NCI-H146 (cell line): ENCODE measurements around the gene HSP90AB1.

ENCODE experiments used
- DNase-seq: peaks from one replicate; lab custom pipeline; 2025; lab: John Stamatoyannopoulos, UW

Gene HSP90AB1

GRCh38 chr6:44289726-44290260 is 42.9 kb downstream of the HSP90AB1 start:
- DNase-seq, result no peak

DNA sequence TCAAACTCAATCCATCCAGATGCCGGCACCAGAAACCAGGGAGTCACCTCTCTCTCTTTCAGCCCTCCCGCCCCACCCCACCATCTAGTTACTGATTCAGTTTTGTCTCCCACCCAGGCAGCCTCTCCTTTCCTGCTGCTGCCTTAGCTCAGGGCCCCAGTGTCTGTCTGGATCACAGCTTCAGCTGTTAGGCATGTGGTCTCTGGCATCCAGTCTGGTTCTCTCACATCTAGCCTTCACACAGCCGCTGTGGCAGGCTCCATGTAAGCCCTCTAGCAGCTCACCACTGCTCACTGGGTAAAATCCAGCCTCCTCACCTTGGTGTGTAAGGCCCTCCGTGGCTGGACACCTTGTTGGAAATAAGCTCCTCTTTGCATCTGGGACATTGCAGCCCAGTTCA is 44.9 kb downstream of the HSP90AB1 start:
- no peak for DNase-seq

- no peak for DNase-seq
These were observed 45.9 kb downstream of the HSP90AB1 start for GRCh38 chr6:44292661-44293365.

GRCh38 chr6:44294832-44295791 is 48.2 kb downstream of the HSP90AB1 start:
- DNase-seq, result no peak

DNA sequence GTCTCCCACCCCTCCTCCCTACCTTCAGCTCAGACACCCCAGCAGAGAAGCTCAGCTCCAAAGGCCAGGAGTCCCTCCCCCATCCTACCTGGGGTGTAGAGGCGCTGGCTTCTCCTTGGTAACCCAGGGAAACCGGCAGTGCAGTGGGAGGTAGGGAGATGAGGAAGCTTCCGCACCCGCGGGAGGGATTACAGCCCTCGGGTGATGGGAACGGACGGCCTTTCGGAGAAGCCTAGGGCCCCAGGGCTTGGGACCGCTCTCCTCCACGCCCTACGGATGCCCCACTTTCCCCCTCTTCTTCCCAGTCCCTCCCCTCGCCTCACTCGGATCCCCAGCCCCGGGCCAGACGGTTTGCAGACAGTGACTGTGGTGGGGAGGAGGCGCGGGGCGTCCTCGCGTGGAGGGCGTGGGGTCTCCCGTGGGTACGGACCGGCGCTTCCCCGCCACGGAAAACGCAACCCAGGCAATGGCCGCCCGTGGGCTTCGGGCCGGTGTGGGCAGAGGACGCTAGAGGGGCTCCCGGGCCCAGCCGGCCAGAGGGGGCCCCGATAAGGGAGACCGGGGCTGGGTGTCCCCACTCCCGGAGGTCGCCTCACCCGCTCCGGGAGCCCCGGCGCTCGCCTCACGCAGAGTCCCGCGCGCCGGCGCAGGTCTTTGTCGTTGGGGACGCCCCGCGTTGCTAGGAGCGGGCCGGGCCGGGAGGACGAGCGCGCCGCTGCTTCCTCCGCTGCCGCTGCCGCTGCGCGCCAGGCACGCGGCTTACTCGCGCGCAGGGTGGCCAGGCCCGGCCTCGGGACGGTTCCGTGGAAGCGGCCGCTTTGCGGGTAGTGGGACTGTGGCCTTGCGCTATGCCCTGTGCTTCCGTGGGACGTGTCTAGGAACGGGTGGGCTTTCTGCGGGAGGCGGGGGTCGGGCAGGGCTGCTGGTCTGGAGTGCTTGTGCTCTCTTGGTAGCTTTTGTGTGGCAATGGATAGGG is 50.5 kb downstream of the HSP90AB1 start:
- peak; percentile 74 for DNase-seq

DNA sequence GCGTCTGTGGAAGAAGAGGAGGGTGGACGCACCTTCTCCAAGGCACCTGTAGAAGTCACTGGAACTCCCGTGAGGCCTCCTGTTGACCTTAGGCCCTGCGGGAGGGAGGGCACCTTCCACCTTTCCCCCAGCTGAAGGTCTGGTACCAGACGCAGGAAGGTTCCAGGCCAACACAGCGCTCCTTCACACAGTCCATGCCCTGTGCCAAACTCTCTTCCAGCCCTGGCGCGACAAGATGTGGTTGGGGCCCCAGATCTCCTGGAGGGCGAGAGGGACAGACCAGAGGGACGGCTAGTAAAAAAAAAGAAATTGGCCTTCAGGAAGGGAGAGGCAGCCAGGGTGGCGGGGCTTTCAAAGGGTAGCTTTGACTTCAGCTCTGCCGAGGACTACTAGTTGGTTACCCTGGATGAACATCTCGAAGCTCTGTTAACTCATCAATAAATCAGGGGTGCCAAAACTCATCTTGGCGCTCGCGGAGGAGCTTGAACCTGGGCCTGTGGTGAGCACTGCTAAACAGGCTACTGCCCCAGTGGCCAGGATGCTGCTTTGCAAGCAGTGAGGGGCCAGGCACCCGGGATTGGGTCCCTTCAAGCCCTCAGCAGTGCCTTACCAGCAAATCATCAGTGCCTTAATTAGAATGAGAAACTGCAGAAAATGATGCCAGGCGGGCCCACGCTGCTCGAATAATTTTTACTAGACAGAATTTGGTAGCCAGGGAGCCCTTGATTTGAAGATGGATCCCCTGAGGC is 51.3 kb downstream of the HSP90AB1 start:
- DNase-seq, result no peak

- DNase-seq, result no peak
These were observed 52.0 kb downstream of the HSP90AB1 start for GRCh38 chr6:44298864-44299263.

DNA sequence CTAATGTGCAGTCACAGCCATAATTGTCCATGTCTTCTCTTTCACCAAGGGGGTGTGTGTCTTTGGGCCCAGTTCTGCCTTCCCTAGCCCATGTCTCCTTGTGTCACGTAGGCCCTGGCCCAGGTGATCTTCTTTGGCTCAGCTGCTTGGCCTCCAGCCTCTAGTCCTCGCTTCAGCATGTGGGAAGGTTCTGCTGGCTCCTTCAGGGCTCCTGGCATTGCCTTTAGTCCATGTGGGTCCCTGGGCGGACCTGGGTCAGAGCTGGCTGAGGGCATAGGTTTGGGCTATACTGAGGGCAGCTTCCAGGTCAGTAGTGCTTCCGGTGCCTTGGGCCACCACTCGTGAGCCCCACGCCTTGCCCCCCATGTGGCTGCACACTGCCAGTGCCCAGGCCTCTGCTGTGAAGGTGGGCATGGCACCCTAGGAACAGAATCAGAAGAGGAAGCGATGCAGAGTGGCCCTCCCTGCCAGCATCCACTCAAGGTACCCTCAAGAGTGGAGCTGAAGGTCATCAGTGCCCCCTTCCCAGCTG is 53.5 kb downstream of the HSP90AB1 start:
- DNase-seq, result no peak

GRCh38 chr6:44301106-44301505 is 54.2 kb downstream of the HSP90AB1 start:
- DNase-seq, result no peak

GRCh38 chr6:44301782-44302564 is 55.1 kb downstream of the HSP90AB1 start:
- no peak for DNase-seq

DNA sequence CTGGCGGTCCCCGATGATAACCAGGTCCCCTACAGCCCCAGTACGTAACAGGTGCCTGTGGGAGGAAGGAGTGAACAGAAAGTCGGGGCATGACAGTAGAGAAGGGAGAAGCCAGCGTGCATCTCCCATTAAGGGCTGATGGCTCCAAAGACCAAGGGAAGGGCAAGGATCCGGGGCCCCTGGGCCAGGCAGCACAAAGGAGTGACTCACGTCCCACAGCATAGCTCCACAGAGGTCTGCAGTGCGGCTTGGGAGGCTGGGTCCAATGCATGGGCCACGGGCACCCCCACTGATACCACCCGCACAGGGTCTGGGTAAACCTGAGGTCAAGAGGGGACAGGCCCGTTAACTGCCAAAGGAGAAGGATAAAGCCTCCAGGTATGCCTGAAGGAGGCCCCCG is 56.0 kb downstream of the HSP90AB1 start:
- no peak for DNase-seq
